Caco-2 (cell line): ENCODE measurements around the gene SGPP2. TPM values are rescaled to one million over a fixed set of nuclear protein-coding genes. Genes with fewer than 3 reads are reported as not detected.
"Not testable (repeated sequence)": the region's sequence is repeated elsewhere in the genome, so short reads cannot be mapped to it uniquely, and the experiment has no call there.

Experiments used
- BruUV-seq: library from RNA; stranded (reverse); fragments of 400-500 nt; replicated peaks from 2 replicates; lab custom pipeline; 2021; lab: Mats Ljungman, UMichigan
- CTCF ChIA-PET: fragments of 300-600 bp; sonication (Branson Sonifier 250); formaldehyde crosslinking; loops from one replicate; lab custom pipeline; 2022; ENCODE audit warnings: antibody characterized with exemption; lab: Charles Lee
- POLR2A ChIA-PET: fragments of 300-600 bp; sonication (Branson Sonifier 250); formaldehyde crosslinking; loops from one replicate; lab custom pipeline; 2022; ENCODE audit warnings: antibody characterized with exemption; lab: Charles Lee
- DNase-seq, 2 experiments: peaks; one replicate each; pipeline versions ENCODE4 v3.0.0 to v3.0.0-alpha.2; 2020 to 2022
- H3K27me3 ChIP-seq: replicated peaks from 2 replicates; pipeline ENCODE4 v1.6.0; 2011; ENCODE audit warnings: low read length; ENCODE audit not compliant: control insufficient read depth, insufficient read depth
- H3K36me3 ChIP-seq: 2 replicates; pipeline ENCODE4 v1.5.1; 2011; ENCODE audit warnings: low read length; ENCODE audit not compliant: control insufficient read depth, insufficient read depth
- H3K4me1 ChIP-seq: fragments of 250-450 bp; sonication (Bioruptor Pico); 2 replicates; pipeline ENCODE4 v1.5.1; 2020; ENCODE audit warnings: mild to moderate bottlenecking
- H3K4me3 ChIP-seq: 2 replicates; pipeline ENCODE4 v1.5.1; 2011; ENCODE audit warnings: low read depth, mild to moderate bottlenecking, control low read depth, low read length
- H3K9me3 ChIP-seq: fragments of 250-450 bp; sonication (Bioruptor Pico); 2 replicates; pipeline ENCODE4 v1.5.1; 2020; ENCODE audit warnings: mild to moderate bottlenecking, moderate library complexity
- H3K27ac Mint-ChIP-seq: one replicate; pipeline ENCODE4 v1.8.0; 2022; ENCODE audit warnings: mixed read lengths; ENCODE audit not compliant: unreplicated experiment
- H3K27me3 Mint-ChIP-seq: one replicate; pipeline ENCODE4 v1.8.0; 2022; ENCODE audit warnings: mixed read lengths; ENCODE audit not compliant: insufficient read depth, unreplicated experiment
- H3K36me3 Mint-ChIP-seq: one replicate; pipeline ENCODE4 v1.8.0; 2022; ENCODE audit warnings: mild to moderate bottlenecking, mixed read lengths; ENCODE audit not compliant: insufficient read depth, unreplicated experiment
- H3K4me1 Mint-ChIP-seq: one replicate; pipeline ENCODE4 v1.8.0; 2022; ENCODE audit warnings: low read depth, mixed read lengths; ENCODE audit not compliant: unreplicated experiment
- H3K4me3 Mint-ChIP-seq: one replicate; pipeline ENCODE4 v1.8.0; 2022; ENCODE audit warnings: mild to moderate bottlenecking, moderate library complexity, mixed read lengths; ENCODE audit not compliant: unreplicated experiment
- H3K9me3 Mint-ChIP-seq: one replicate; pipeline ENCODE4 v1.8.0; 2022; ENCODE audit warnings: mixed read lengths; ENCODE audit not compliant: unreplicated experiment
- CTCF ChIP-seq, 2 experiments: fragments of 200-600 bp in 1 of 2; IDR thresholded peaks; 1 replicate in 1 of 2; 2 replicates in 1 of 2; pipeline versions ENCODE4 v1.5.1 to v1.8.0; 2011 to 2022; ENCODE audit warnings: antibody characterized with exemption in 1 of 2, control low read depth in 1 of 2, inconsistent platforms in 1 of 2, low read depth in 1 of 2, low read length in 1 of 2, mild to moderate bottlenecking in 1 of 2, moderate library complexity in 1 of 2; ENCODE audit not compliant: insufficient read depth in 1 of 2, severe bottlenecking in 1 of 2, unreplicated experiment in 1 of 2
- intact Hi-C: fragments of 100-400 bp; cut with micrococcal nuclease; formaldehyde crosslinking; loops from one replicate; pipeline ENCODE4 v1.10.0; 2022; ENCODE audit not compliant: unreplicated experiment
- total RNA-seq: library from RNA; stranded (reverse); gene quantifications from 2 replicates; pipeline ENCODE4 v1.2.3, GENCODE V29; 2022

Gene SGPP2
- total RNA-seq, 1 experiment from 2014 or later, result not detected

DNA sequence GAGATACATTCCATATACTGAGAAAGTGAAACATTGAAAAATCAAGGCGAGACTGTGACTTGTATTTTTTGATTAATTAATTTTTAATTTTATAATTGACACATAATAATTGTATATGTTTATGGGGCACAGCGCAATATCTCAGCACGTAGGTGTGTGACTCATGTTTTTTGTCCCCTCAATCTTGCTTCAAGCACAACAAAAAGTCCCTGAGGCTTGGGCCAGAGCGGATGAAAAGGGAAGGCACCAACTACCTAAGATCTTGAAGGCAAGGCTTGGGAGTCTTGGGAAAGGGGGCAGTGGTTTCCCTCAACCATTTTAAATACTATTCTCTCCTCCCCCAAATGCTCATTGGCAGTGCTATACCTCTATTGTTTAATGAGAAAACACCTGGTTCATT is 9.9 kb downstream of the SGPP2 start:
- Mint-ChIP-seq H3K4me3 (no peak overlapping the region), H3K36me3 (no peaks in the 10 kb centered on the region), H3K9me3 (no peaks in the 10 kb centered on the region), H3K4me1 (no peaks in the 10 kb centered on the region), H3K27me3 (peaks cover 12% of the 10 kb centered on the region), H3K27ac (no peak overlapping the region)
- no peaks in the 10 kb centered on the region for H3K9me3 ChIP-seq
- CTCF ChIA-PET, result no interaction called here
- TF ChIP-seq CTCF (IDR thresholded peaks at IDR 0.05; ENCODE audit: insufficient read depth in 1 of 2, low read depth in 1 of 2, low read length in 1 of 2, severe bottlenecking in 1 of 2, unreplicated experiment in 1 of 2), result no peak
- no peaks in the 10 kb centered on the region for H3K27me3 ChIP-seq
- no peak overlapping the region for H3K4me3 ChIP-seq
- no peaks in the 10 kb centered on the region for H3K4me1 ChIP-seq
- intact Hi-C loops, result no loop called here
- DNase-seq, result no peak
- H3K36me3 ChIP-seq, result no peaks in the 10 kb centered on the region
- BruUV-seq, result no TSS peak
- POLR2A ChIA-PET, result no interaction called here

- DNase-seq, H3K27me3 ChIP-seq, POLR2A ChIA-PET, H3K4me3 Mint-ChIP-seq, H3K4me1 Mint-ChIP-seq, H3K9me3 ChIP-seq, H3K9me3 Mint-ChIP-seq, H3K4me1 ChIP-seq, BruUV-seq, H3K27me3 Mint-ChIP-seq, intact Hi-C loops, H3K4me3 ChIP-seq, CTCF ChIA-PET, H3K27ac Mint-ChIP-seq, H3K36me3 Mint-ChIP-seq, H3K36me3 ChIP-seq: not testable (repeated sequence)
These were observed 11.2 kb downstream of the SGPP2 start for GRCh38 chr2:222435400-222436039.

- no peaks in the 10 kb centered on the region for H3K4me1 ChIP-seq
- no peak overlapping the region for H3K4me3 Mint-ChIP-seq
- no peak for TF ChIP-seq CTCF (IDR thresholded peaks at IDR 0.05; ENCODE audit: insufficient read depth in 1 of 2, low read depth in 1 of 2, low read length in 1 of 2, severe bottlenecking in 1 of 2, unreplicated experiment in 1 of 2)
- H3K9me3 ChIP-seq, result no peaks in the 10 kb centered on the region
- no peaks in the 10 kb centered on the region for H3K9me3 Mint-ChIP-seq
- ChIA-PET POLR2A (no interaction called here), CTCF (no interaction called here)
- H3K27ac Mint-ChIP-seq, result no peak overlapping the region
- no peaks in the 10 kb centered on the region for H3K36me3 ChIP-seq
- H3K27me3 ChIP-seq, result no peaks in the 10 kb centered on the region
- no peak for DNase-seq
- no peak overlapping the region for H3K4me3 ChIP-seq
- no TSS peak for BruUV-seq
- peaks cover 9% of the 10 kb centered on the region for H3K27me3 Mint-ChIP-seq
- intact Hi-C loops, result no loop called here
- no peaks in the 10 kb centered on the region for H3K4me1 Mint-ChIP-seq
- no peaks in the 10 kb centered on the region for H3K36me3 Mint-ChIP-seq
These were observed 11.7 kb downstream of the SGPP2 start for GRCh38 chr2:222436040-222436413.
